HepG2 (cell line): ENCODE results near the gene CDH23. TPM values are rescaled to one million over a fixed set of nuclear protein-coding genes. Genes with fewer than 3 reads are reported as not detected.

Experiments used
- MLXIP ChIP-seq: sonication (generic); formaldehyde crosslinking; IDR thresholded peaks from 2 replicates; pipeline ENCODE4 v1.9.0; 2021; ENCODE audit warnings: missing genetic modification reagents, borderline replicate concordance
- NFKBIZ ChIP-seq: IDR thresholded peaks from 2 replicates; pipeline ENCODE4 v1.6.1; 2018; ENCODE audit warnings: missing genetic modification reagents, missing compliant biosample characterization
- NR1H2 ChIP-seq: sonication (generic); formaldehyde crosslinking; IDR thresholded peaks from 2 replicates; pipeline ENCODE4 v1.8.1; 2022; ENCODE audit warnings: low read depth, missing genetic modification reagents, borderline replicate concordance
- SOX13 ChIP-seq, 3 experiments: fragments of 450-650 bp in 1 of 3; sonication (generic) in 1 of 3; formaldehyde crosslinking in 1 of 3; IDR thresholded peaks in 2 of 3; conservative IDR thresholded peaks in 1 of 3; 2 replicates each; pipeline versions ENCODE4 v1.5.0 to v1.6.1; 2016 to 2020; ENCODE audit warnings: antibody characterized with exemption in 1 of 3, mild to moderate bottlenecking in 1 of 3, missing compliant biosample characterization in 1 of 3, missing genetic modification reagents in 1 of 3, moderate library complexity in 1 of 3
- ZFP36L1 ChIP-seq: sonication (generic); formaldehyde crosslinking; IDR thresholded peaks from 2 replicates; pipeline ENCODE4 v1.8.0; 2022; ENCODE audit warnings: mild to moderate bottlenecking, missing genetic modification reagents, moderate library complexity
- ZFP37 ChIP-seq: sonication (generic); formaldehyde crosslinking; IDR thresholded peaks from 2 replicates; pipeline ENCODE4 v1.4.0; 2020; ENCODE audit warnings: missing genetic modification reagents, borderline replicate concordance
- ZHX1 ChIP-seq: sonication (generic); formaldehyde crosslinking; IDR thresholded peaks from 2 replicates; pipeline ENCODE4 v1.8.1; 2022; ENCODE audit warnings: low read depth, mild to moderate bottlenecking, missing genetic modification reagents
- ZNF609 ChIP-seq: sonication (generic); formaldehyde crosslinking; IDR thresholded peaks from 2 replicates; pipeline ENCODE4 v1.4.0; 2020; ENCODE audit warnings: mild to moderate bottlenecking, missing genetic modification reagents, borderline replicate concordance
- ZSCAN9 ChIP-seq: IDR thresholded peaks from 2 replicates; pipeline ENCODE4 v1.6.1; 2016; ENCODE audit warnings: borderline replicate concordance
- polyA plus RNA-seq, 8 experiments: library from polyadenylated mRNA; depleted of rRNA in 3 of 8; stranded (reverse) in 7 of 8; unstranded in 1 of 8; fragments of >200 nt; fragmentation: Illumina TruSeq in 4 of 8; extraction: Trizol in 4 of 8; gene quantifications; 2 replicates each; pipeline versions ENCODE4 v1.2.1 to v1.2.3, GENCODE V29; 2011 to 2016; ENCODE audit warnings: low read depth in 4 of 8, missing spikeins in 1 of 8, mixed read lengths in 1 of 8; ENCODE audit not compliant: insufficient read depth in 1 of 8
- total RNA-seq, 5 experiments: library from RNA; depleted of rRNA; stranded (reverse); fragments of >200 nt; fragmentation: Illumina TruSeq; extraction: Trizol; gene quantifications; 2 replicates each; pipeline ENCODE4 v1.2.3, GENCODE V29; 2016; ENCODE audit warnings: low read depth in 1 of 5
- TF ChIP-seq, protein P1 (sequence below): sonication (generic); formaldehyde crosslinking; IDR thresholded peaks from 2 replicates; pipeline ENCODE4 v1.5.0; 2020; ENCODE audit warnings: missing genetic modification reagents
- TF ChIP-seq, protein P2 (sequence below): fragments of 450-650 bp; IDR thresholded peaks from 2 replicates; pipeline ENCODE4 v1.6.1; 2017; ENCODE audit warnings: mild to moderate bottlenecking

The CDH23 gene
- total and polyA plus RNA-seq, 2 of the 13 experiments (the other 11 are each of a cell fraction or from before 2014, with no cell fraction given): 0.13 TPM; not detected in 1

- TF ChIP-seq ZHX1 (no peak), MLXIP (0 out of 2 replicates have a peak, but pooled peaks have one; percentile 42), ZFP36L1 (CRISPR knock-in tag) (no peak), SOX13 (IDR thresholded peaks at IDR 0.05) (0 out of 2 replicates have a peak, but pooled peaks have one; percentile 32), SOX13 (CRISPR knock-in tag; conservative IDR thresholded peaks at IDR 0.05 in 1 of 2, IDR thresholded peaks at IDR 0.05 in 1 of 2) (peak in 1 of 2 experiments; percentile 75; a peak in 2 of 4 replicates), NR1H2 (no peak), NFKBIZ (CRISPR knock-in tag) (no peak), ZSCAN9 (CRISPR knock-in tag) (peak; percentile 78), ZNF609 (CRISPR knock-in tag) (peak; percentile 92), ZFP37 (CRISPR knock-in tag) (peak; percentile 65; the same call in 1 of the 2 replicates)
- TF ChIP-seq, protein P1, sequence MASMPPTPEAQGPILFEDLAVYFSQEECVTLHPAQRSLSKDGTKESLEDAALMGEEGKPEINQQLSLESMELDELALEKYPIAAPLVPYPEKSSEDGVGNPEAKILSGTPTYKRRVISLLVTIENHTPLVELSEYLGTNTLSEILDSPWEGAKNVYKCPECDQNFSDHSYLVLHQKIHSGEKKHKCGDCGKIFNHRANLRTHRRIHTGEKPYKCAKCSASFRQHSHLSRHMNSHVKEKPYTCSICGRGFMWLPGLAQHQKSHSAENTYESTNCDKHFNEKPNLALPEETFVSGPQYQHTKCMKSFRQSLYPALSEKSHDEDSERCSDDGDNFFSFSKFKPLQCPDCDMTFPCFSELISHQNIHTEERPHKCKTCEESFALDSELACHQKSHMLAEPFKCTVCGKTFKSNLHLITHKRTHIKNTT (CRISPR knock-in tag): no peak
- TF ChIP-seq, protein P2, sequence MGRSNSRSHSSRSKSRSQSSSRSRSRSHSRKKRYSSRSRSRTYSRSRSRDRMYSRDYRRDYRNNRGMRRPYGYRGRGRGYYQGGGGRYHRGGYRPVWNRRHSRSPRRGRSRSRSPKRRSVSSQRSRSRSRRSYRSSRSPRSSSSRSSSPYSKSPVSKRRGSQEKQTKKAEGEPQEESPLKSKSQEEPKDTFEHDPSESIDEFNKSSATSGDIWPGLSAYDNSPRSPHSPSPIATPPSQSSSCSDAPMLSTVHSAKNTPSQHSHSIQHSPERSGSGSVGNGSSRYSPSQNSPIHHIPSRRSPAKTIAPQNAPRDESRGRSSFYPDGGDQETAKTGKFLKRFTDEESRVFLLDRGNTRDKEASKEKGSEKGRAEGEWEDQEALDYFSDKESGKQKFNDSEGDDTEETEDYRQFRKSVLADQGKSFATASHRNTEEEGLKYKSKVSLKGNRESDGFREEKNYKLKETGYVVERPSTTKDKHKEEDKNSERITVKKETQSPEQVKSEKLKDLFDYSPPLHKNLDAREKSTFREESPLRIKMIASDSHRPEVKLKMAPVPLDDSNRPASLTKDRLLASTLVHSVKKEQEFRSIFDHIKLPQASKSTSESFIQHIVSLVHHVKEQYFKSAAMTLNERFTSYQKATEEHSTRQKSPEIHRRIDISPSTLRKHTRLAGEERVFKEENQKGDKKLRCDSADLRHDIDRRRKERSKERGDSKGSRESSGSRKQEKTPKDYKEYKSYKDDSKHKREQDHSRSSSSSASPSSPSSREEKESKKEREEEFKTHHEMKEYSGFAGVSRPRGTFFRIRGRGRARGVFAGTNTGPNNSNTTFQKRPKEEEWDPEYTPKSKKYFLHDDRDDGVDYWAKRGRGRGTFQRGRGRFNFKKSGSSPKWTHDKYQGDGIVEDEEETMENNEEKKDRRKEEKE: no peak
Observed at GRCh38 chr10:71347587-71348395, 48.9 kb upstream of the CDH23 start (continued).
